ENCODE data around the gene KIFBP.
"Not testable (repeated sequence)": the region's sequence is repeated elsewhere in the genome, so short reads cannot be mapped to it uniquely, and the experiment has no call there.

Gene KIFBP

DNA sequence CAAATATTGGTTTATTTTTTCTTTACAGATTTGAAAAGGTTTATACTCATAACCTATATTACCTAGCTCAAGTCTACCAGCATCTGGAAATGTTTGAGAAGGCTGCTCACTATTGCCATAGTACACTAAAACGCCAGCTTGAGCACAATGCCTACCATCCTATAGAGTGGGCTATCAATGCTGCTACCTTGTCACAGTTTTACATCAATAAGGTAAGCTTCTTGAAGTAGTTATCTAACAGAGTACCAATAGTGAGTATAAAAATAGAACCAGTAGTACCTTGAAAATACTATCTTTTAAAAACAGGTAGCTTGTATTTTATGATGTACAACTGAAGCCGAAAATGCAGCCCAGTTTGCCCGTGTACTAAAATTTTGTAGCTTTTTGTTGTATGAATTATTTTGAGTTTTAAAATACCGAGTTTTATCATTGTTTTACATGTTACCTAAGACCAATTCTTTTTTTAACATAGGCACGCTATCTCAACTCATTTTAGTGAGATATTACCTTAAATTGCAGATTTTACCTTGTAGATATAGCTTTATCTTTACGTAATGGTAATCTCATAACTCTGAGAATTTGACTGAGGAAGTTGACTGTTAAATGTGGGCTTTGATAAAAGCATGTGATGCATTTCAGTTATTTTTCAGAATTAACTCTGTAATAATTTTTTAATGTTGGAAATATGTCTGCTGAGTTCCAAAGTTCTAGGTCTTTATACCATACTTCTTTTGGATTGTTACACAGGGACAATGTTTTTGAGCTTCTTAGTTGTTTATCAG lies 17.3 kb downstream of the KIFBP start:
- DNase-seq, result no peak

DNA sequence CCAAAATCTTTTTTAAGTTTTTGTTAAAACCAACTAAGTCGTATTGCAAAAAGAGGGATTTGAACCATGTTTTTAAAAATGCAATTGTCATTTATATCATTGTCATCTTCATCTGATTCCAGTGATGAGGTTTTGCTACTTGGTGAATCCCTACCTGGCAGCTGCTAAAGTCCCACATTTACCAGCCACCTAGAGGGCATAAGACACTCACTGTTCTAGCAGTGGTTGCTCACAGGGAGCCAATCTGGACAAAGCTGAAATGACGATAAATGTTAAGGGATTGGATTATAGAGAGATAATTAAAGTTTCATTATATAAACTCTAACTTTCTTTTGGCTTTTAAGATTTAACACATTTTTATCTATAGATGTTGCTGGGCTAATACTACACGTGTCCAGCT lies 18.7 kb downstream of the KIFBP start:
- no peak for DNase-seq

DNA sequence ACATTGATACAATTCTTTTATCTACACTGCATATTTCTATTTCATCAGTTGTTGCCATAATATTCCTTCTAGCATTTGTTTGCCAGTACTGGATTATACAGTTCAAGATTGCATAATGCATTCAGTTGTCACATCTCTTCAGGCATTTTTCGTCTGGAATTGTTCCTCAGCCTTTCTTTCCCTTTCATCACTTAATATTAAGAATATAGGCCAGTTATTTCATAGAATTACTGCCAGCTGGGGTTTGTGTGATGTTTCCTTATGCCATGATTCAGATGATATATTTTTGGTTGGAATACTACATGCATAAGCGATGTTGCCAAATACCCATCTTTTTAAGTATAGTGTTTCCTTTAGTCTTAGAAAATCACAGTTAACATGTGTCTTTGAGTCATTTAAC lies 20.8 kb downstream of the KIFBP start:
- DNase-seq, result no peak

DNA sequence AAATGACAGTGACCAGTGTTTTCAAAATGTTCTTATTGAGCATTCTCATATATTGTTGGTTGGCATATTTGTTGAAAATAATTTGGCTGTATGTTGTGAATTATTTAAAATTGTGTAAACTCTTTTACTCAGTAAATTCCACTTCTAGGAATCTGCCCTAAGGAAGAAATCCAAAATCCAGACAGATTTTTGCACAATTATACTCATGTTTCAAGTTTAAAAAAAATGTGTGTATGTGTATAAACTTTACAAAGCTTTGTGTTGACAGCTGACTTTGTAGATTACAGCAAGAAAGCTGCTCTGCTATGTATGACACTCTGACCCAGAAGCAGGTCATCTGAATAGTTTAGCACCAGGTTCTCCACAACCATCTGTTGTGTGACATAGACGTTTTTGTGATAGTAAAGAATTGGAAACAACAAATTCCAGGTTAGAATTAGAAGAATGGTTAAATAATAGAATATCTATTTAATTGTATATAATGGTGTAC lies 21.6 kb downstream of the KIFBP start:
- DNase-seq, result no peak

DNA sequence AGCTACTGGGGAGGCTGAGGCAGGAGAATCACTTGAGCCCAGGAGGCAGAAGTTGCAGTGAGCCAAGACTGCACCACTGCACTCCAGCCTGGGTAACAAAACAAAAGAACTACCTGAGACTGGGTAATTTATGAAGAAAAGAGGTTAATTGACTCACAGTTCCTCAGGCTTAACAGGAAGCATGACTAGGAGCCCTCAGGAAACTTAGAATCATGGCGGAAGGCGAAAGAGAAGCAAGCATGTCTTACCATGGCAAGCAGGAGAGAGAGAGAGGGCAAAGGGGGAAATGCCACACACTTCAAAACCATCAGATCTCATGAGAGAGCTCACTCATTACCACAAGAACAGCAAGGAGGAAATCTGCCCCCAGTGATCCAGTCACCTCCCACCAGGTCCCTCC lies 24.2 kb downstream of the KIFBP start:
- DNase-seq, result not testable (repeated sequence)

DNA sequence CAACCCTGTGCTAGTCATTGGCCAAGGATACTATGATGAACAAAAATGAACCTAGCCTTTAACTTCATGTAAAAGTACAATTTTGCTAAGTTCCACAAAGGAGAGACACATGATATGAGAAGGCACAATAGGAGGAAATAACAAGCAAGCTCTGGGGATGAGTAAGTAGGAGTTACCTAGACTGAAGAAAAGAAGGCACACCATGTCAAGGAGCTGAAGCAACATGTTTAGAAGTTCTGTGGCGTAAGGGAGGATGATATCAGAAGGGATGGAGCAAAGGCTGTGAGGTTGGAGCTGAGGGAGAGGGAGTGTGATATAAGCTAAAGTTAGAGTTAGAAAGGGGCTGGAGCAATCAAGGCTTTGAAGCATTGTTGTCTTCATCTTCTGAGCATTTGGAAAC lies 25.6 kb downstream of the KIFBP start:
- DNase-seq, result no peak

DNA sequence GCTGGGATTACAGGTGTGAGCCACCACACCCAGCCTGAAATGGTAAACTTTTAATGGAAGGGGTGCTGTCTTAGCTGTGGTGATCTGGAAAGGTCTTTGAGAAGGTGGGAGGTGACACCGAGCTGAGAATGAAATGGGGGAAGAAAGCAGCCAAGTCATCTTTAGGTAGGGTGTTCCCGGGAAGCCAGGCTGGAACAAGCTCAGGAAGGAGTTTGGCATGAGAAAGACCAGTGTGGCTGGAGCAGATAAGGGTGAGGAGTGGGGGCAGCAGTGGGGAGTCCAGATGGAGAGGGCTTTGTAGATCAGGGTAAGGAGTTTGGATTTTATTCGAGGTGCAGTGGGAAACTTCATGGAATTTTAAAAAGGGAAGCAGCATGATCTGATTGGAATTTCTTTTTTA lies 30.0 kb downstream of the KIFBP start:
- no peak for DNase-seq

DNA sequence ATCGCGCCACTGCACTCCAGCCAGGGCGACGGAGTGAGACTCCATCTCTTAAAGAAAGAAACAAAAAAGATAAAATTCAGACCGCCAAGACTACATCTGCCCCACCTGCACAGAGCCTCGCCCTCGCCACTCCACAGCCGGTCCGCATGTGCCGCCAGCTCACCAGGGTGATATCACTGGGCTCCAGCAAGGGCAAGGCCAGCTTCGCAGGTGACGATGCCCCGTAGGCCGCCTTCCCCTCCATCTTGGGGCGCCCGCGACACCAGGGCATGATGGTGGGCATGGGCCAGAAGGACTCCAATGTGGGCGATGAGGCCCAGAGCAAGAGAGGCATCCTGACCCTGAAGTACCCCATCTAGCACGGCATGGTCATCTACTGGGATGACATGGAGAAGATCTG lies 34.0 kb downstream of the KIFBP start:
- no peak for DNase-seq

DNA sequence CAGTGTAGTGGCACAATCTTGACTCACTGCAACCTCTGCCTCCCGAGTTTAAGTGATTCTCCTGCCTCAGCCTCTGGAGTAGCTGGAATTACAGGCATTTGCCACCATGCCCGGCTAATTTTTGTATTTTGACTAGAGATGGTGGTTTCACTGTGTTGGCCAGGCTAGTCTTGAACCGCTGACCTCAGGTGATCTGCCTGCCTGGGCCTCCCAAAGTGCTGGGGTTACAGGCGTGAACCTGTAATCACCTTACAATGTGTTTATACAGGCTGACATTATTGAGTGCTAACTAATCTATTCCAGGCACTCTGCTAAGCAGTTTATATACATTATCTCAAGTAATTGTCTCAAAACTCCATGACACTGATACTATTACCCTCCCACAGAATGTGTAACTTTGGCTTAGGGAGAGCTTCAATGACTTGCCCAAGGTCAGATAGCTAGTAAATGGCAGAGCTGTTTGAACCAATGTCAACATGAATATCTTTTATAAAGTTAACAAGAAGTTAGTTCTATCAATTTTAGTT lies 36.8 kb downstream of the KIFBP start:
- no peak for DNase-seq

DNA sequence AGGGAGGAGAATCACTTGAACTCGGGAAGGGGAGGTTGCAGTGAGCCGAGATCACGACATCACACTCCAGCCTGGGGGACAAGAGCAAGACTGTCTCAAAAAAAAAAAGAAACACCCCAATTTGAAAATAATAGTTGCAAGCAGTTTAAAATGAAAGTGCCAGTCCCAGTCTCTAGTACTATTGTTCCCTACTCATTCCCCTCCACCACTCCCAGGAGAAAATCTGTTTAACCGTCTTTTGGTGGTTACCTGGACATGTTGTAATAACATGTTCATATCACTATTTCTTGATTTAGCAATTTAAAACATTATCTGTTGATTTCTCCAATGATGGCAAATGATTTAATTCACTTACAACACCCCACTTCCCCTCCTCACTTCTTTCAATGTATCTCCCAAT lies 44.7 kb downstream of the KIFBP start:
- DNase-seq, result no peak

DNA sequence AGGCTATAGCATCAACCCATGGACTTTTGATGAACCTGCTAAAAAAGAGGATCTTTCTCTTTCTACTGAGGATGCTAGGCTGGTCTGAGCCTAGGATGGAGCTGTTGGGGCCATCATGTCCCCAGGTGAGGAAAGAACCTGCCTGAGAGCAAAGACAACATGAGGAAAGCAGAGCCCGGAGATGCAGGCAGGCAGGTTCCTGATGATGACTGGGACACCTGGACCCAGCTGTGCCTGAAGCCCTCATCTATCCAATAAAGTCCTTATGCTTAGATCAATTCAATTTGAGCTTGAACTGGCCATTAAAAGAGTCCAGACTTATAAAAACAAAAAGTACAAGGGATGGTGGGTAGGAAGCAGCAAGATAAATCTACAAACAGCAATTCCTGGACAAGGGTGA lies 48.9 kb downstream of the KIFBP start:
- no peak for DNase-seq

DNA sequence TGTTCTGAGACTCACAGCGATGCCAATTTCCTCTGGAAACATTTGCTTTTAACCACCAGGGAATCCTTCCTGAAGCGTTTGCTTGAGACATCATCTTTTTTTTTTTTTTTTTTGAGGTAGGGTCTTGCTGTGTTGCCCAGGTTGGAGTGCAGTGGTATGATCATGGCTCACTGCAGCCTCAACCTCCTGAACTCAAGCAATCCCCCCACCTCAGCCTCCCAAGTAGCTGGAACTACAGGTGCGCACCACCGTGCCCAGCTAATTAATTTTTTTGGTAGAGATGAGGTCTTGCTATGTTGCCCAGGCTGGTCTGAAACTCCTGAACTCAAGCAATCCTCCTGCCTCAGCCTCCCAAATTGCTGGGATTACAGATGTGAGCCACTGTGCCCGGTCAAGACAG lies 52.3 kb downstream of the KIFBP start:
- not testable (repeated sequence) for DNase-seq

DNA sequence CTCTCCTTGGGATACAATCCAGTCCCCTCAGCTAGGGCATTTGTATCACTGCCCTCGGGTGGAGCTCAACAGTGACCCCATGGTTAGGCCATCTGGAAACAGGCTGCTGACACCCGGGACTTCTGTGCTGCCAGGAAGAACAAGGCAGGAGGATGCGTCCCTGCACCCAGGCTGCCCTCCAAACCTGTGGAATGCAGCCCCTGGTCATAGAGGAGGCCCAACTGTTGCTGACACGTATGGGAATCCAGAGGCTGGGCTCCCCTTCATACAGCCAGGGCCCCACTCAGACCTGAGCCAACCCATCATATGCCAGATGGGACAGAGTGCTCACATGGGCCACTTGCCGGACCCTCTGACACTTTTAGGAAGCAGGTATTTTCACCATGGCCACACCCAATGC lies 53.8 kb downstream of the KIFBP start:
- DNase-seq, result no peak

DNA sequence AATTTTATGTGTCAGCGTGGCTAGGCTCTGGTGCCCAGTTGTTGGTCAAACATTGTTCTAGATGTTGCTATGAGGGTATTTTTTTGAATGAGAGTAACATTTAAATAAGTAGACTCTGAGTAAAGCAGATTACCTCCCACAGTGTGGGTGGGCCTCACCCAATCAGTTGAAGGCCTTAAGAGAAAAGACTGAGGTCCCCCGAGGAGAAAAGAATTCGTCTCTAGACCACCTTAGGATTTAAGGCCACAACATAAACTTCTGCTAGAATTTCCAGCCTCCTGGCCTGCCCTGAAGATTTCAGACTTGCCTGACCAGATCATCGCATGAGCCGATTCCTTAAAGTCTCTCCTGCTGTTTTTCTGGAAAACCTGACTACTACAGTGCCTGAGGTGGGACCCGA lies 54.2 kb downstream of the KIFBP start:
- no peak for DNase-seq

DNA sequence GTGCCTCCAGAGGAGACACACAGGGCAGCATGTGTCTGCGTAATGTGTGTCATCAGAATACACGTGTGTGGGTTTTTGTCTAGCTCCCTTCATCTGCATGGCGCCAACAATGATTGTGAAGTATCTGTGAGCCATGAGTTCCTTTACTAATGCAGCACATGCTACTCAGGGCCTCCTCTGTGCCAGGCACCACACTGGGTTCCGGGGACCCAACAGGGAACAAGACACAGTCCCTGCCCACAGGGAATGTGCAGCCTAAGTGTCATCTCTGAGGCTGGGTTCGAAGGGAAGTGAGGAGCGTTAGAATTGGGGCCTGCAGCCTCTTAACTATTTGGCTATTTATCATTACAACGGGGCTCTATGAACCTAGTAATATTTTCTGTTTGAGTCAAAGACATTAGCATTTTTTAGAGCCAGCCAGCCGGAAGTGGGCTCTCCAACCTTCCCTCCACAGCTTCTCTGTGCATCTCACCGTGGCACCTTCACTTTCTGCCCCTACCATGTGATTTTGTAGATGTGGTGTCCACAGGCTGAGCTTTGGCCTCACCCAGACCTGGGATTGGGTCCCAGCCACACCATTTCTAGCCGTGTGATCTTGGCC lies 55.4 kb downstream of the KIFBP start:
- no peak for DNase-seq

DNA sequence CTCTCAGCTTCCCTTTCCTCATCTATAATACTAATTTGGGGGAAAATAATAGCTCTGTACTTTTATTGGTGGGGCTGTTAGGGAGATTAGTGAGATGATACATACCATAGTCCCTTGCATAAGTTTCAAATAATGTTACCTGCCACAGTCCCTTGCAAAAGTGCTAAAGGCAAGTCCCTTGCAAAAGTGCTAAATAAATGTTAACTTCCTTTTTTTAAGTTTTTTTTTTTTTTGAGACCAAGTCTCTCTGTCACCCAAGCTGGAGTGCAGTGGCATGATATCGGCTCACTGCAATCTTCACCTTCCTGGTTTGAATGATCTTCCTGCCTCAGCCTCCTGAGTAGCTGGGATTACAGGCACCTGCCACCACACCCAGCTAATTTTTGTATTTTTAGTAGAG lies 55.9 kb downstream of the KIFBP start:
- no peak for DNase-seq

DNA sequence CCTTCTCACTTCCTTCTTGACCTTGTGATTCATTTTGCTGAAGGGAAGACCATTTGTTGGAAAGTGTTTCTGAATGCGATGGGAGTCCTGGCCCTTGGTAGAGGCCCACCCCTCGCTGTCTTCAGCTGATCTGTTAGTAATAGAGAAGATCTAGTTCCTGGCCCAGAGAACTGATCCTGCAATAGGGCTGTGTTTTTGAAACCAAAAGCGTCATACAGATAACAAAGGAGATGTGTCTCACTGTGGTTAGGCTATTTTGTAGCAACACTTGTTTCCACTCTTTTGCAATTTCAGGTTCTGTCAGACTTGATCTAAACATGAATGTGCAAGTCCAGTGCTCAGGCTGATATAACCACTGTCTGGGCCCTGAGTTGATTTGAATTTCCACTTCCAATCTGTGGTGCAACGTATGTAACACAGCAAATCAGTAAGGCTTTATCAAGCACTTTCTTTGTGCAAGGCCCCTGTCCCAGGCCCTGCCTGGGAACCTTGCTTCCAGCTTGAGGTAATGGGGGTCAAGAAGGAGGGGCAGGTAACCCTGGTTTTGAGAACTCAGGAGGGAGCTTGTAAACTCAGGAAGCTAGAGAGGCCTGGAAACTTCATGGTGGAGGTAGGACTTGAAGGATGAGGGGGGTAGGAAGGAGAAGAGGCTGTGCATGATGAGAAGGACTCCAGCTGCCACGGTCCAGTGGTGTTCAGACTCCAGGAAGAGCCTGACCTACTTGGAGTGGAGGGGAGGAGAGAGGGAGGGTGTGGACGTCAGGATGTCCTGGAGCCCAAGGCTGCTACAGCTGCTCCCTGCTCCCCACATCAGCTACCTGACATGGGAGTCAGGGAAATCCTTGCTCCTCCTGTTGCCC lies 57.1 kb downstream of the KIFBP start:
- peak in 1 of 3 experiments; percentile 7 for DNase-seq

DNA sequence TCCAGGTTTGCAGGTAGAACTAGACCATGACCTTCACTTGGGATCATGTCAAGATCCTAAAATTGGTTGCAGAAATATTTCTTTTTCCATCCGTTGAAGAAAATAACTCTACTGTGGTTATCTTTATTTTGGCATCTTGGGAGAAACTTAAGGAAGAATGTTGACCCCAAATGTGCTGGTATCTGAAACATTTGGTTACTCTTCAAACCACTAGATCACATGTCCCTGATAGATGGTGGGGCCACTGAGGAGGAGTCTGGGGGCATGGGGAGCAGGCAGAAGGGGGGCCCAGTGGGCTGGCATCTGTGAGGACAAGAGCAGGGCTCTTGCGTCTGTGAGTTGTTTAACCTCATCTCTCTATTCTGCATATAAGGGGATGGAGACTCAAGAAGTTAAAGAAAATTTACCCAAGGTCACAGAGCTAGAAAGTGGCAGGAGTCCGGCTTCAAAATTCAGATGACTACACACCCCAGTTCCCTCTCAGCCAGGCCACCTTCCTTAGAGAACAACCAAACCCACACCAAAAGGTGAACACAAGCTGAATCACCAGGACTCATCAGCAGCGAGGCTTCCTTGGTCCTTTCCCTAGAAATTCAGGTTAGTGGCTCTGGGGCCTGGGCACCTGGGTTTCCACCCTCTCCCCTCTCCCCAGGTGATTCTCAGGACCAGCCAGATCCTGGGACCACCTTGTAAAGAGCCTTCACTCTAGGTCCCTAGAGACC lies 58.7 kb downstream of the KIFBP start:
- no peak for DNase-seq

DNA sequence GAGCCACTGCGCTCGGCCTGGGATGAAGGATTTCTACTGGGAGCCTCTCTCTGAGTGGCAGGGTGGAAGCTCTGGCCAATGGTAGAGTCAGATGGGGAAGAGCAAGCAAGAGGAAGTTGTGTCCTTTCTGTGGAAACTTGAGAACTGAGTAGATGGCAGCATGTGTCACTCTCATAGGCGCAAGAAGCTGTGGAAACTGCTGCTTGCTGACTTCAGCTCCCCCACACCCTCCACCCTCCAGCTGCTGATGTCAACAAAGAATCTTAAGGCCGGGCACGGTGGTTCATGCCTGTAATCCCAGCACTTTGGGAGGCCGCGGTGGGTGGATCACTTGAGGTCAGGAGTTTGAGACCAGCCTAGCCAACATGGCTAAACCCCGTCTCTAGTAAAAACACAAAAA lies 59.5 kb downstream of the KIFBP start:
- DNase-seq, result no peak

DNA sequence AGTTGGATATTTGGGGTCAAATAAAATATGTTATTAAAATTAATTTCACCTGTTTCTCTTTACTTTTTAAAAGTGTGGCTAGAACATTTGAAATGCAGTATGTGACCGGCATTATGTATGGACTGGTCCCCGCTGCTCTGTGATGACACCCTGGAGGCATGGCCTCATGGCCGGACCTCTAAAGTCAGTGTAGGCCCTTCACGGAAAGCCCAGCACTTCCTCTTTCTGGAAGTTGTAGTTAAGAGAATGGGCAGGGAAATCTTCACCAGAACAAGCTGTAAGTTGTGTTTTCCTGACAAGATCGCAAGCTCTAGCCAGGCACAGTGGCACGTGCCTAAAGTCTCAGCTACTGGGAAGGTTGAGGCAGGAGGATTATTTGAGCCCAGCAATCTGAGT lies 61.0 kb downstream of the KIFBP start:
- DNase-seq, result no peak

DNA sequence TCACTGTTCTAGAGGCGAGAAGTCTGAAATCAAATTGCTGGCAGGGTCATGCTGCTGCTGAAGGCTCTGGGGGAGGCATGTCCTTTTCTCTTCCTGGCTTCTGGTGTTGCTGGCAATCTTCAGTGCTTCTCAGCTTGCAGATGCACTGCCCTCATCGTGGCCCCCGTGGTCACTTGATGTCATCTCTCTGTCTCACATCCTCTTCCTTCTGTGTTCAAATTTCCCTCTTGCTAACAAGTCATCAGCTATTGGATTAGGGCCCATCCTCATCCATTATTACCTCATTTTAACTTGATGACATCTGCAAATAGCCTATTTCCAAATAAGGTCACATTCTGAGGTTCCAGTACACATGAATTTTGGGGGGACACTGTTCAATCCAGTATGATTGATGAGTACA lies 62.7 kb downstream of the KIFBP start:
- DNase-seq, result no peak

DNA sequence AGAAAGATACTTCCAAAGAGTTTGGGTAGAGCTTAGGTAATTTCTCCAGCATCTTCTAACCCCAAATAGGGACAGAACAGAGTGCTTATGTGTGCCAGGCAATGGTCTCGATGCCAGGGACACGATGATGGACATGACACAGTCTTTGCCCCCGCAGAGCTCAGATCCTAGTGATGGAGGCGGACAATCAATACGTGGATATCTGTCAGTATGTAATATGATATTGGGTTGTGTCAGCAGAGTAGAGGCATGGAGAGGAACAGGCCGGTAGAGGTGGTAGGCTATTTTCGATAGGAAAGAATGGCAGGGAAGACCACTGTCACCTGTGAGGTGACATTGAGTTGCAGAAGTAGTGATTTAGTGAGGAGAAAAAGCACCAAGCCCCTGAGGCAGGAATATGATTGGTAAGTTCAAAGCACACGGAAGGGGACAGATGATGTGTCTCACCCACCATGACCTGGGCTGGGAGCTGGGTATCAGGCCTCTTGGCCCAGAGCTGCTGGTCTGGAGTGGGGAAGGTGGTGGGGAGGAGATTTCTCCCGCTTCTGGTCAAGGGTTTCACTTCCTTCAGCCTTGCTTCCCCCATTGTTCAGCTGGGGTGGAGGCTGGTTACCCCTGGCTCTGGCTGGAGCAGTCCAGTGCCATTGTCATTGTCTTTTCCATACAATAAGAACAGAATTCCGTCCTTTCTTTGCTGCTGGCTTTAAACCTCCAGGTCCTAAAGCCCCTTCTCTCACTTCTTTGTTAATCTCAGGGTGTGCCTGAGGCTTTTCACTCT lies 63.3 kb downstream of the KIFBP start:
- no peak for DNase-seq
